Endothelial cell of umbilical vein (primary cell): ENCODE measurements around the gene TMC1. TPM values are rescaled to one million over a fixed set of nuclear protein-coding genes. Genes with fewer than 3 reads are reported as not detected.

Experiments used
- BruUV-seq: library from RNA; stranded (reverse); fragments of 400-500 nt; replicated peaks from 2 replicates; lab custom pipeline; 2021; lab: Mats Ljungman, UMichigan
- CTCF ChIA-PET: fragments of 300-600, 350-600 bp; sonication (Branson Sonifier 250); formaldehyde crosslinking; loops from one replicate; lab custom pipeline; 2021; ENCODE audit warnings: antibody characterized with exemption, inconsistent platforms; lab: Charles Lee
- POLR2A ChIA-PET: fragments of 300-600, 350-600 bp; sonication (Branson Sonifier 250); formaldehyde crosslinking; loops from one replicate; lab custom pipeline; 2021; ENCODE audit warnings: antibody characterized with exemption, inconsistent platforms; lab: Charles Lee
- DNase-seq: peaks from one replicate; pipeline ENCODE4 v3.0.0-alpha.2; 2011; ENCODE audit warnings: low read depth, low spot score
- FAIRE-seq: peaks from 2 replicates; lab custom pipeline; 2011; peaks lifted over from hg19 to GRCh38; lab: Jason Lieb, UNC
- H2AFZ ChIP-seq: 2 replicates; pipeline ENCODE4 v1.6.0; 2012; ENCODE audit warnings: low read depth, low read length, control low read depth, inconsistent platforms
- H3K27ac ChIP-seq: 2 replicates; pipeline ENCODE4 v1.5.1; 2011; ENCODE audit warnings: low read depth, mild to moderate bottlenecking, control low read depth, low read length, moderate library complexity; ENCODE audit not compliant: insufficient read depth
- H3K27me3 ChIP-seq, 2 experiments: 2 replicates each; pipeline versions ENCODE4 v1.6.0 to v1.6.1; 2011; ENCODE audit warnings: low read length in 2 of 2, mixed read lengths in 1 of 2; ENCODE audit not compliant: control insufficient read depth in 2 of 2, insufficient read depth in 2 of 2
- H3K36me3 ChIP-seq, 2 experiments: 2 replicates in 1 of 2; 3 replicates in 1 of 2; pipeline ENCODE4 v1.5.1; 2011; ENCODE audit warnings: low read length in 2 of 2, mild to moderate bottlenecking in 1 of 2, moderate library complexity in 1 of 2; ENCODE audit not compliant: control insufficient read depth in 2 of 2, insufficient read depth in 2 of 2; ENCODE audit errors: extremely low read depth in 1 of 2
- H3K4me1 ChIP-seq: 3 replicates; pipeline ENCODE4 v1.5.1; 2011; ENCODE audit warnings: mild to moderate bottlenecking, low read length; ENCODE audit not compliant: control insufficient read depth, insufficient read depth; ENCODE audit errors: extremely low read depth
- H3K4me2 ChIP-seq: 2 replicates; pipeline ENCODE4 v1.6.1; 2011; ENCODE audit warnings: low read length, control low read depth, mixed read lengths; ENCODE audit not compliant: insufficient read depth
- H3K4me3 ChIP-seq, 3 experiments: fragments of 200-600 bp in 1 of 3; sonication (generic), shearing (Covaris generic) in 1 of 3; replicated peaks in 1 of 3; 2 replicates each; pipeline ENCODE4 v1.5.1; 2011 to 2016; ENCODE audit warnings: control low read depth in 3 of 3, low read length in 3 of 3, mild to moderate bottlenecking in 2 of 3, inconsistent platforms in 1 of 3, low read depth in 1 of 3, moderate library complexity in 1 of 3; ENCODE audit not compliant: insufficient read depth in 1 of 3
- H3K79me2 ChIP-seq: 2 replicates; pipeline ENCODE4 v1.6.0; 2012; ENCODE audit warnings: low read length, inconsistent platforms; ENCODE audit not compliant: control insufficient read depth, insufficient read depth
- H3K9ac ChIP-seq: replicated peaks from 2 replicates; pipeline ENCODE3; 2011; ENCODE audit warnings: low read length, control low read depth; ENCODE audit not compliant: insufficient read depth; ENCODE audit errors: extremely low read depth
- H3K9me1 ChIP-seq: replicated peaks from 3 replicates; pipeline ENCODE4 v1.6.0; 2011; ENCODE audit warnings: mild to moderate bottlenecking, low read length; ENCODE audit not compliant: control insufficient read depth, insufficient read depth; ENCODE audit errors: extremely low read depth
- H3K9me3 ChIP-seq: replicated peaks from 2 replicates; pipeline ENCODE4 v1.5.1; 2012; ENCODE audit warnings: low read length, inconsistent platforms; ENCODE audit not compliant: control insufficient read depth, insufficient read depth
- H4K20me1 ChIP-seq: replicated peaks from 2 replicates; pipeline ENCODE3; 2011; ENCODE audit warnings: mild to moderate bottlenecking, low read length; ENCODE audit not compliant: control insufficient read depth, insufficient read depth; ENCODE audit errors: extremely low read depth
- CTCF ChIP-seq, 2 donors: IDR thresholded peaks; 1 replicate in 1 of 2; 2 replicates in 1 of 2; pipeline ENCODE4 v1.5.1; 2011; ENCODE audit warnings: low read length in 2 of 2, mild to moderate bottlenecking in 2 of 2, moderate library complexity in 2 of 2, control low read depth in 1 of 2, inconsistent platforms in 1 of 2, low read depth in 1 of 2; ENCODE audit not compliant: insufficient read depth in 1 of 2; ENCODE audit errors: extremely low read depth in 1 of 2
- EZH2 ChIP-seq: IDR thresholded peaks from 2 replicates; pipeline ENCODE4 v1.6.1; 2012; ENCODE audit warnings: borderline replicate concordance, low read depth, mild to moderate bottlenecking, moderate library complexity, low read length, inconsistent platforms; ENCODE audit not compliant: severe bottlenecking
- FOS ChIP-seq: IDR thresholded peaks from 2 replicates; pipeline ENCODE4 v1.6.1; 2011; ENCODE audit warnings: mild to moderate bottlenecking, low read length, moderate library complexity, borderline replicate concordance; ENCODE audit not compliant: insufficient read depth
- GATA2 ChIP-seq: IDR thresholded peaks from 2 replicates; pipeline ENCODE4 v1.7.0; 2011; ENCODE audit warnings: low read depth, mild to moderate bottlenecking, moderate library complexity, mixed read lengths, low read length; ENCODE audit not compliant: insufficient read length, insufficient read depth
- JUN ChIP-seq: IDR thresholded peaks from 2 replicates; pipeline ENCODE4 v1.6.1; 2011; ENCODE audit warnings: borderline replicate concordance, low read depth; ENCODE audit not compliant: insufficient read length, insufficient read depth
- MAX ChIP-seq: IDR thresholded peaks from 2 replicates; pipeline ENCODE4 v1.6.1; 2011; ENCODE audit not compliant: insufficient read depth, insufficient read length
- MYC ChIP-seq: IDR thresholded peaks from one replicate; pipeline ENCODE4 v1.6.1; 2011; ENCODE audit warnings: mild to moderate bottlenecking, low read depth, low read length
- POLR2A ChIP-seq: IDR thresholded peaks from 2 replicates; pipeline ENCODE4 v1.6.1; 2012; ENCODE audit warnings: low read depth, mild to moderate bottlenecking, control low read depth, low read length
- POLR2AphosphoS5 ChIP-seq: IDR thresholded peaks from 2 replicates; pipeline ENCODE4 v1.6.1; 2012; ENCODE audit warnings: low read depth, mild to moderate bottlenecking, control low read depth, low read length, moderate library complexity; ENCODE audit not compliant: insufficient read depth
- dilution Hi-C: fragments of 300-500 bp; cut with MboI; formaldehyde crosslinking; loops from one replicate; pipeline ENCODE4 v1.15.0; 2019; ENCODE audit warnings: low sequenced_read_pairs; ENCODE audit not compliant: extremely low pct_ligation_motif_present
- intact Hi-C: fragments of 100-400 bp; cut with micrococcal nuclease; formaldehyde crosslinking; loops from one replicate; pipeline ENCODE4 v1.10.0; 2022
- polyA plus RNA-seq, 4 experiments: library from polyadenylated mRNA; depleted of rRNA in 3 of 4; stranded (reverse) in 3 of 4; unstranded in 1 of 4; fragments of >200 nt; gene quantifications; 2 replicates each; pipeline versions ENCODE4 v1.2.1 to v1.2.3, GENCODE V29; 2011 to 2012; ENCODE audit warnings: missing spikeins in 1 of 4
- total RNA-seq: library from RNA; stranded (reverse); gene quantifications from 2 replicates; pipeline ENCODE4 v1.2.3, GENCODE V29; 2021

The TMC1 gene
- total and polyA plus RNA-seq, 2 donors (not counting 3 experiments of a cell fraction or from before 2014, with no cell fraction given): 1.5 TPM; not detected in 1

- Histone ChIP-seq H3K79me2 (no peaks in the 10 kb centered on the region), H3K4me2 (no peak overlapping the region), H4K20me1 (no peaks in the 10 kb centered on the region), H3K9me1 (no peaks in the 10 kb centered on the region), H3K27ac (no peak overlapping the region), H3K4me1 (no peaks in the 10 kb centered on the region), H2AFZ (no peak overlapping the region), H3K9ac (no peak overlapping the region), H3K27me3 (peaks cover 2 to 6% of the 10 kb centered on the region in 2 experiments), H3K9me3 (no peaks in the 10 kb centered on the region), H3K36me3 (no peaks in the 10 kb centered on the region), H3K4me3 (no peak overlapping the region)
- intact Hi-C loops: no loop called here
- no TSS peak for BruUV-seq
- POLR2A ChIA-PET: no interaction called here
- CTCF ChIA-PET: interaction anchor here (1.0 kb wide), 1 partner anchor 8 kb away, joined by 3 read pairs; no protein-coding TSS in a partner anchor
- FAIRE-seq: no peak
- TF ChIP-seq CTCF (IDR thresholded peaks at IDR 0.05; ENCODE audit: extremely low read depth in 1 of 2, insufficient read depth in 1 of 2, low read depth in 1 of 2, low read length in 2 of 2) (no peak), EZH2 (no peak), MYC (no peak), POLR2AphosphoS5 (no peak), FOS (no peak), GATA2 (no peak), JUN (no peak), MAX (no peak), POLR2A (no peak)
- DNase-seq: no peak
- dilution Hi-C loops: no loop called here
Measured at GRCh38 chr9:72650206-72650605, 128.8 kb downstream of the TMC1 start.
